DMS53 treated with DMSO at 0.1 percent for 48 hours (cell line): ENCODE data around the gene TEKT3.

ENCODE experiments used
- DNase-seq: peaks from one replicate; lab custom pipeline; 2025; ENCODE audit not compliant: unreplicated experiment; lab: John Stamatoyannopoulos, UW

Gene TEKT3

DNA sequence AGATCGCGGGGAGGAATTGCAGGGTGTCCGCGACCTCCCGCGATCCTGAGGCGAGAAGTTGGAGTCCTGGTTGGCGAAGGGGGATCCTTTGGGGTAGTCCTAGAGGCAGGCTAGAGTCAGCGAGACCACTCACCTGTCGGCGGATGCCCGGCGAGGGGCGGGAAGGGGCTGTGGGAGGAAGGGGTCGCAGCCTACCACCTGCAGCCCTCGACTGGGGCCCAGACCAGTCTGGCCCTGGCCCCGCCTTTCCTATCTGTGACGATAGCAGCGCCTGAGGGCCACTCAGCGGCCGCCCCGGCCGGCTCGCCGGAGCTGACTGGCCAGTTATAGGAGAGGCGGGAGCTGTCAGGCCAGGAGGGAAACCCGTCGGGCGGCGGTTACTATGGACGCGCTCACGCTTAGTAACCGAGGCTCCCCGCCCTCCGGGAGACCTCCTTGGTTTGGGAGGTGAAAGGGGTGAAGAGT lies at the start of gene TEKT3:
Gene TEKT3, minus strand, starts transcription at position 213 of the 465 bp plus-strand sequence. CDS start 10,012 bp downstream, outside the sequence.
- no peak for DNase-seq

DNA sequence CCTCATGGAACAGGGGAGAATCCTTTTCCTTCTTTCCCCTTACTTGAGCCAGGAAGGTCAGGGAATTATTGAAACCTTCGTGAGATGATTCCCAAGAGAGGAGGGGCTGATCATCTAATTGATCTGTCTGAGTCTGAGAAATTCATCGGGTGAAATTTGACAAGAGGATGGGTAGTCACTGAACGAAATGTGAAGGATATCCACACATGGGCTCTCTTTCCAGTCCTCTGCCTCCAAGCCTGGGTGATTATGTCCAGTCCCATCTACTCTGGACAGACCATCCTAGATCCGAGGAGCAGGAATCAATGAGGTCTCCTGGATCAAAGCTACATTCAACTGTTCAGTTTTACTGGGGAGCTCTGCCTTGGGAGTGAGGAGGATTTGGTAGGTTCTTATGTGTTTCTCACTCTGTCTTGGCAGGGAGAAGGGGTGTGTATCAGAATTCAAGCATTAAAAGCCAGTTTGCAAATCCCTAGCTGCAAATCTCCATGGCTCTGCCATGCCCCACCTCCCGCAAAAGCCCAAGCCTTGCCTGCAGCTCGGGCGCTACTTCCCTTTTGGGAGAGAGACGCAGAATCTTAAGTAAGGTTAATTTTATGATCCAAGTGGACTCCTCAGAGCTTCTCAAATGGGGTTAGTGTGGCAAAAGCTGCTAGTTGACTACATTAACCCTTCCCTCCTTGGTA lies 47.1 kb upstream of the TEKT3 start:
- no peak for DNase-seq

DNA sequence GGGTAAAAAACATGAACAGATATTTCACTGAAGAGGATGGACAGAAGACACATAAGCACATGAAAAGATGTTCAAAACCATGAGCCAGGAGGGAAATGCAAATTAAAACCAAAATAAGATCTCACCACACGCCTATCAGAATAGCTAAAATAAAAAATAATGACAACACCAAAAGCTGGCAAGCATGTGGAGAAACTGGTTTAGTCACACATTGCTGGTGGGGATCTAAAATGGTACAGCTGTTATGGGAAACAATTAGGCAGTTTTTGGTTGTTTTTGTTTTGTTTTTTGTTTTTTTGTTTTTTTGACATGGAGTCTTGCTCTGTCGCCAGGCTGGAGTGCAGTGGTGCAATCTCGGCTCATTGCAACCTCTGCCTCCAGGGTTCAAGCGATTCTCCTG lies 44.7 kb upstream of the TEKT3 start:
- no peak for DNase-seq

DNA sequence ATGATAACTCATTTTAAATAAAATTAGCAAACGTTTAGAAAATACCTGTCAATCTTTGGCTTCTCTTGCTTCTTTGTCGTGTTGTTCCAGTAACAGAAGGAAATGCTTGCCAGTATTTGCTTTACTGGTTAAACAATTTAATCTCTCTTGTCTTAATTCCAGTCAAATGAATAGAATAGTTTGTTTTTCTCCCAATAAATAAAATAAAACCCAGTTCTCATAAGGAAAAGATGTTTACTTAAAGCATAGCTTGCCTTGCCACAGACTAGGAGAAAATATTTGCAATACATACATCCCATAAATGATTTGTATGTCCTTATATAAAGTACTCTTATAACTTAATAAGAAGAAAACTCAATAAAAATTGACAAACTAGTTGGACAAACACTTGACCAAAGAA lies 43.9 kb upstream of the TEKT3 start:
- DNase-seq, result no peak

DNA sequence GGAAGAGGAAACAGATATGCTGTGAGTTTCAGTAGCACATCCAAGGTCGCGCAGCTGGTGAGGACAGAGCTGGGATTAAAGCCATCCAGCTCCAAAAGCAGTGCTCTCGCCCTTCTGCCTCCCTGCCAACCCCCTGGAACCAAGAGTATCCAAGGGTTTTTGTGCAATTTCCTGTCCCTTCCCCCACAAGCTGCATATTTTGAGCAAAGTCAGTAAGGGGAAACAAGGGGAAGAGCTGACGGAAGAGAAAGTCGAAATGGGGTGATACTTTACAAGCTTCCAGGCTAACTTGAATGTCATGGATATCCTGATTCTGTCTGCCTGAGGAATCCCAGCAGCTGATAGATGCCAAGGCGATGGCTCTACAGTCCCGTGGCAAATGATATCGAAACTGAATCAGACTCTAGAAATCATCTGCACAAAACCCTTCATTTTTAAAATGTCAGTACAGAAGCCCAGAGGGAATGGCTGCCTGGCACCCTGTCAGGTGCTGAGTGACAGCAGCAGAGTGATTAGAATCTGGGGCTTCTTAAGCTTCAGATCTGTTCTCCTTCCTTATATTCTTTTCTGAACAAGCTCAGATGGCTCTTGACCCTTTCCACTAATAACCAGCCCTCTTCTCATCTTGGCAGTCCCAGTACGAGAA lies 42.9 kb upstream of the TEKT3 start:
- no peak for DNase-seq

DNA sequence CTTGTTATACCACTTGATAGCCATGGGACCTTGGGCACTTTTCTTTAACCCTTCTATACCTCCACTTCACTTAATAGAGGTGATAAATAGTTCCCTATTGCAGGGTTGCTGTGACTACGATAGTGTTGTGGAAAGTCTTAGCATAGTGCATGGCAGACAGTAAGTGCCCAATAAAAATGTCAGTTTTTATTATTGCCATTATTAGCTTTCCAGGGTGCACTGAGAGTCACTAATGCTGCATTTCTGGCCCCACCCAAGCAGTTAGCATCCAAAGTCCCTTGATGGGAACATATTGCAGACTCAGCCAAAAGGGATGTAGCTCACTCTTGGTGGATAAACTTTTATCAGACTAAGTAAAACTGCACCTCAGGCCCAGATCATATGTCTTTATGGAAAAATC lies 41.5 kb upstream of the TEKT3 start:
- no peak for DNase-seq

DNA sequence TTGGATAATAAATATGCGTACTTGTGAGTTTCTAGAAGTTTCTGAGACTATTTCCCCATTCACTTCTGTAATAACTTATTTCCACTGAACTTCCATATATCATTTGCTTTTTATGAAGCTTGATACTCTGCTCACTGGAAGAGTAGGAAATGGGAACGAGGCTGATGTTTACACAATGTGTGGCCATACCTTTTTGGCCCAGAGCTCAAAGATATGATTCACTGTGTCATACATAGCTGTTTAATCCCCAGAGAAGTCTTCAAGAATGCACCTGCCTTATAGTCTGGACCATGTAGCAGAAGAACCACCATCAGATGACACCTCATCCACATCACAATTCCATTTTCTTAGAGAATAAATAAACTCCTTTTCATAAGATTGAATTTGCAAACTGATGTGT lies 40.3 kb upstream of the TEKT3 start:
- DNase-seq, result no peak

DNA sequence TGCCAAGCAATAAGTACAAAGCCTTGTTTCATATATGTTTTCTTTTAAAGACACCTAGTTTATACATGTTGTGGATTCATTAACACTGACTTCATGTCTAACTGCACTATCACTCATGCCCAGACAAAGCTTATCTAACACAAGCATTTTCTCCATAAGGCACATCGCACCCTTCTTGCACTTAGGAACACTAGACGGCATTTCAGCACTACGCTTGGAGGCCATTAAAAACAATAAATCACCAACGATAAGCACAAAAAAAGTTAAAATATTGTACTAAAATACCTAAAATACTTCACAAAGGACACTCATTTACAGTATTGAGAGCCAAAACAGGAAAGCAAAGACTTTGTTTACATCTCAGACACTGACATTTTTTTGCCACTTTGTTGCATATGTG lies 39.0 kb upstream of the TEKT3 start:
- no peak for DNase-seq

DNA sequence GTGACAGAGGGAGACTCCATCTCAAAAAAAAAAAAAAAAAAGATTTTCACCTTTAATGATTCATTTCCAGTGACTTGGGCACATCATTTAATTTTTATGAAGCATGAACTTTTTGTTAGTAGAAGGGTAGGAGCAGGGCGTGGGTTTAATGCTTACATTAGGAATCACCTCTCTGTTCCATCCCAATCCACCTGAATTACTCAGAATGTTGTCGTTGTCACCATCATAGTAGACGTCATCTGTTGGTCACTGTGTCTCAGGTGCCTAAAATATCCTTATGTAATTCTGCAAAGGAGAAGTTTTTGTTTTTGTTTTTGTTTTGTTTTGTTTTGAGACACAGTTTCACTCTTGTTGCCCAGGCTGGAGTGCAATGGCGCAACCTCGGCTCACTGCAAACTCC lies 38.3 kb upstream of the TEKT3 start:
- DNase-seq, result no peak

DNA sequence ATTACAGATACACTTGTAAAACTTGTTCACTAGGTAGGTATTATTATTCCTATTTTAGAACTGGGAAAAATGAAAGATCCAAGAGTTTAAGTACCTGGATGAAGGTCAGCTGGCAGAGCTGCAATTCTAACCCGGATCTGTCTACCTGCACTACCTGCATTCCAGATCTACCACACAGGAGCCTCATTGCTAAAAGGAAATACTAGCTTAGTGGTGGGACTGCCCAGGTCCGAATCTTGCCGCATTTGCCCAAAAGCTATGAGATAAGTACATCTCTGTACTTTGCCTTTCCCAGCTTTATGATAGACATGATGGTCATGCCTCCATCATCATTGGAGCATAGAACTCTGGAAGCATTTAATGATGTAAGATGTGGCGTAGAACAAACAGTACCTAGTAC lies 36.8 kb upstream of the TEKT3 start:
- no peak for DNase-seq

DNA sequence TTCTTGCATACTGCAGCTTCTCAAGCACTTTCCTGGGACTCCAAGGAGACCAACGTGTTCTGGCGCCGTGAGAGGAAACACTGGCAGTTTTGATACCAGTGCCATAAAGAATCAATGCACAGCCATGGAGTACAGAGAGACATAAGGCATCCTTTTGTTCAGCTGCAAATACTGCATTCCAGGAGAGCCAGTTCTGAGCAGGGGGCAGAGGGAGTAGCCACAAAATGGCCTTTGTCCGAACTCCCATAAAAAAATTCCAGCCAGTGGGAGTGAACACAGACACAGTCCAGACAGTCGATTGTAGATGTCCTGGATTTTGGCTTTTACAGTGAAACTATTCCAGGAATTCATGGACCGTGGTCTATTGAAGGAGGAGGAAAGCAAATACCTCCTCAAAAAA lies 36.2 kb upstream of the TEKT3 start:
- DNase-seq, result no peak

DNA sequence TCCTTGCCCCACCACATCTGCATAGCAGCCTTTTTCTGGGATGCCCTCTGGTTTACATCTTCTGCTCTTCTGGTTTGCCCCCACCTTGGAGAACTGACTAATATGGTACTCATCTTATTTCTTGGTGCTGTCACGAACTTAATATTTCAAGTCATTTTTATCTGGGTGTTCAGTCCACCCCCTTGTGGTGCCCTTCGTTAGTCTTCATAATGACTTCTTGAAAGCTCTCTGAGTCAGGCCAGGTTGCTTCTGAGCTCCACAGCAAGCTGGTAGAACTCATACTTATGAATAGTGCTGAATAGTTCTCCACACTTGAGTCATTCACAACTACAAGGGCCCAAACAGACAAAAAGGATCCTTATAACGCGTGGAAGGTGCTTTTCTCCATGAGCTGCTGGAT lies 35.8 kb upstream of the TEKT3 start:
- no peak for DNase-seq

DNA sequence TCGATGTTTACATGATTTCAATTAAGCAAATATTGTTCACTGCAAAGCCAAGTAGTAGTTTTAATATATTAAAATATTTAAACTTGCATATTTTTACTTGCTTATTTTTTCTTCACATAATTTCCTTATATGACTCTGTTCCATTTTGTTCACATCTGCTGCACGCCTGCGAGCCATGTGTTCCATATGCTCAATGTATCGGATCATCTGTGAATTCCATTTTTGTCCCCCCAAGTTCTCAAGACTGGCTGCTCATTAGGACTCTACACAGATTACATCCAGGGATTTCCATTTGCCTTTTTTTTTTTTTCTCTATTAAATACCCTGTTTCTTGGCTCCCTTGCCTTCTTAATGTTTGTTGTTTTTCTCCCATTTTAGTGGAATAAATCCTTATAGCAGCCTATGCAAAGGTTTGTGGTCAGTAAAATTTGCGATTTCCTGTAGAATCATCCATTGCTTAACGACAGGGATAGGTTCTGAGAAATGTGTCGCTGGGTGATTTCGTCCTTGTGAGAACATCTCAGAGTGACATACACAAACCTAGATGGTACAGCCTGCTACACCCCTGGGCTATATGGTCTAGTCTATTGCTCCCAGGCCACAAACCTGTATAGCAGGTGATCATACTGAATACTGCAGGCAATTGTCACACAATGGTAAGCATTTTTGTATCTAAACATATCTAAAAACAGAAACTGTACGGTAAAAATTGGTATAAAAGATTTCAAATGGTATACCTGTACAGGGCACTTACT lies 30.2 kb upstream of the TEKT3 start:
- no peak for DNase-seq

DNA sequence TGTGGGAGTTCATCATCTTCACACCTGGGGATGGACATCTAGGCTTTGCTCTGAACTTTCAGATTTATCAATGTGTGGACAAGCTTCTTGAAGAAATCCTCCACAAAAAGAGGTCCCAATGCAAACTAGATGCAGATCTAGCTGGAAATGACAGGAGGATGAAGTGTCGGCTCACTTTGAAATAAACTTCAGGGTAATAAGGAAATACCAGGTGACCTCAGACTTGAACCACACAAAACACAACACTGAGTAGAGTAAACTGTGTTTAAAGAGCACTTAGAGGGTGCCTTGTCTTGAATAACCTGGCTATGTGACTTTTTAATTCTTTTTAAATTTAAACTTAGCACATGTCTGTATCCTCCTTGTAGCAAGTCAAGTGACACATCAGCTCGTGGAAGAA lies 27.2 kb upstream of the TEKT3 start:
- no peak for DNase-seq

DNA sequence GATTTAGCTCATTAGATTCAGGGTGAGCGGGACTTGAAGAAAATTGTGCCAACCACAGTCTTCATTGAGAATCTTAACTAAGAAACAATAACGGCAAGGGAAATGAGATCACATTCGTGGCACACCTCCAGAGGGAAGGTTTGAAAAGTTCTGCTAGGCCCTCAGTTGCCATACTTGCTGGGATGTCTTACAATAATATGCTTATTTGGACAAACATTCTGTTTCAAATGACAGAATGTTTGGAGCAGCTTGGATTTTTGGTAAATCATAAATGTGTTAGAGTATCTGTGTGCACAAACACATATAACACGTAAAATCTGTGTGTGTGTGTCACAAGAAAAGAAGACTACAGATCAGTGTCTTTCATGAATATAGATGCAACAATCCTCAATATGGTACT lies 24.6 kb upstream of the TEKT3 start:
- no peak for DNase-seq

DNA sequence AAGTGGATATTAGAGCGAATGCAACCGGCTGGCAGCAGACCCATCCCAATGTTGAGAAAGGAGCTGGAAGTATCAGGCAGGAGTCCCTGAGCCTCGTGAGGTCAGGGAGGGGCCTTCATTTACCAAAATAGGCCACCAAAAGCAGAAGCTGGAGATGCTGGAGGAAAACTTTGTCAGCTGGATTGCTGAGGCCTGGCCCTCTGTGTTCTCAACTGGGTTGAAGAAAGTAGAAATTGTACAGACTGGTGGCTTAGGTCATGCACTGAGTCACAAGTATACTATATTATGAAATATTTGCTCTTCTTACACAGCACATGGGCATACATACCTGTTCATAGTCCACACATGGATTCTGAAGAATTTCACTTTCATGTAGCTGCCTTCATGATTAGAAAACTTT lies 23.2 kb upstream of the TEKT3 start:
- no peak for DNase-seq

DNA sequence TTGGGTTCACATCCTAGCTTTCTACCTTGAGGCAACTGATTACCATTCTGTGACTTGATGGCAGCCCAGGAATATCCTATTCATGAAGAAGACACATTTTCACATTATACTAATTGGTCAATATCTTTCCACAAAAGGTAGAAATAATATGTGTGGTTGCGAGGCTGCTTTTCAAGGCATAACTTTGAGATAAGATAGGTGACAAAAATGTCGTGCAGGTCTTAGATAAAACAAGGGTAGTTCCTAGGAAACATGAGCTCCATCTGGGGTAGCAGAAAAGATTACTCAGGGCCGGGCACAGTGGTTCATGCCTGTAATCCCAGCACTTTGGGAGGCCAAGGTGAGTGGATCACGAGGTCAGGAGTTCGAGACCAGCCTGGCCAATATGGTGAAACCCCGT lies 22.3 kb upstream of the TEKT3 start:
- DNase-seq, result no peak

DNA sequence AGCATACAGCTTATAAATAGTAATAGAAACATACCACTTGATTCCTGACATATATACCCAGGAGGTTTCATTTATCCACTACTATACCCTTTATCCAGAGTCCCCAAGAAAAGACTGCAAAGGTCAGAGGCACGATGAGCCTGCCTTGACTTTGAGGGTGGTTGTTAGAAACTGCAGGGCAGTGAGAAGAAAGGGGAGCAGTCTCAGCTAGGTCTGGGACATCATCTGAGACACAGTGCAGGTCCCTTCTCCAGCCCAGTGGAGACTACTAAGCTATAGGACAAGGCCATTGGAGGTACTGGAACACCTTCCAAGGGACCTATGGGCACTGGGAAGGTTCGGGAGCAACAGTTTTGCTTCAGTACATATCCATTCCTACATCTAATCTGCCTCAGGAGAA lies 20.2 kb upstream of the TEKT3 start:
- no peak for DNase-seq

DNA sequence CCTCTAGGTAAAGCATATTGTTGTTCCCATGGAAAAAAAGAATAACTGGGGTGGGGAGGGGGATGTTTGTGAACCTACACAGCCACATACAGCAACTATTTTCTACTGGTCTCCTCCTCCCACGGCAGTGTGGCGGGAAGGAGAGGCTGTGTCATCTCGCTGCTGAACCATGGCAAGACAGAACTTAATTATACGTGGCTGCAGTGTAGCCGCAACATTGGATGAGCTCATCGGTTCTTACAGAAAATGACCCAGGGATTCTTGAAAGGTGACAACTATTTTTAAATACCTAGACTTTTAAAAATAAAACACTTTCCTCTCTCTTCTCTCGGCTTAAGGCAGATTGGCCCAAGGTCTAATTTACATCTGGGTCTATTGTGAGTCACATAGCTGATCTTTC lies 19.8 kb upstream of the TEKT3 start:
- DNase-seq, result no peak

DNA sequence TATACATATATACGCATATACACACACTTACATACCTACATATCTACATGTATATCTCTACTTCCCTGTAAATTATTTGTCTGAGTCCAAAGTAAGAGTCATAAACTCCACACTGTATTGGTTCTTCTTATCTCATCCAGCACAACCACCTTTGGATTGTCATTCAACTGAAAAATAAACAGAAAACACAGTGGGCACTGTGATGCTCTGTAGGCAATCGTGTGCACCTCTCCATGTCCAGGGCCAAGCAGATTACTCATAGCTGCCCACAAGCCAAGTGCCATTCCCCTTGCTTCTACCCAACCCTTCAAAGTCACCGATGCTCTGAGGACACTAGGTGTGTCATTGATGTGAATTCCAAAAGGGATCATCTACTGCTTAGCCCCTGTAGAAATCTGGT lies 12.9 kb upstream of the TEKT3 start:
- no peak for DNase-seq

DNA sequence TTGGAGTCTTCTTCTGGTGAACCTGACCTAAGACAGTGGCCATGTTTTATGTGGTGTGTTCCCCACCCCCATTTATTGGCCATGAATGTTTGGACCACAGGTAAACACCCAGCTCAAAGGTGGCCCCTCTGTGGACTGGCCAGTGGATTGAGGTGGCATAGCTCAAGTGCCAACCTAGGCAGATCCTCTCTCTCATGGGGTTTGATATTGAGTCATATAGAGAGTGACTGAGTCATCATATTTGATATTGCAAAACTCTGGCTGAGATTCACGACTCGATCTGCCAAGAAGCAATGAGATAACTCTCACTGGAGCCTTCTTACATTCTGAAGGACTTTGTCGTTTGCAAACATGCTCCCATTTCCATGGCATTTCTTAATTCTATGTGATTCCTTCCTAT lies 10.5 kb upstream of the TEKT3 start:
- DNase-seq, result no peak

DNA sequence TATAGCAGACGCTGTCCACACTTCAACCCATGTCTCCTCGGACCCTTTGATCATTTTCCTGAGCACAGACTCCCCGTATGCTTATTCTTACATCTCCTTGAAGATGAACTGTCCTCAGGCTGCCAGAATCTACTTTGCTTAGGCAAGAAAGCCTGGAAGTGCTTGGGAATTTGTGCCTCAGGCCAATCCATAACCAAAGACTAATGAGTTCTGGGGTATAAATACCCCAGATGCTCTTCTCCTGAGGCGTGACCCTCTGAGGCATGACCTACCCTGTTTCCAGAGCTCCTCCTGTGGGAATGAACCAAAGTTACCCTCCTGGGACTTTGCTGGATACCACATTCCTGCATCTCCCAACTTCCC lies 10.1 kb upstream of the TEKT3 start:
- DNase-seq, result no peak
